Measurements from ENCODE around the gene DDB1. TPM values are rescaled to one million over a fixed set of nuclear protein-coding genes. Genes with fewer than 3 reads are reported as not detected.
A peak's percentile ranks its signal among the peaks of the same experiment; 100 is the strongest.

Gene DDB1
- total RNA-seq, 2 donors from 2014 or later: 154 to 189 TPM

GRCh38 chr11:61353131-61354067 lies 20.5 kb upstream of the DDB1 start:
- Histone ChIP-seq H3K4me1 (no peaks in the 10 kb centered on the region), H3K4me3 (no peak overlapping the region), H3K9me3 (no peaks in the 10 kb centered on the region), H3K9ac (ENCODE audit: low read depth in 2 of 2, low read length in 2 of 2) (peak overlapping the region in 1 of 2 donors; percentile 38), H3K27me3 (no peaks in the 10 kb centered on the region), H3K36me3 (peaks cover 14% of the 10 kb centered on the region), H3K27ac (peak overlapping the region; percentile 57)
- no peak for TF ChIP-seq CTCF (IDR thresholded peaks at IDR 0.05)
- DNase-seq: peak; percentile 68
- intact Hi-C loops (cut with DNase I): no loop called here

GRCh38 chr11:61352038-61352437 lies 19.1 kb upstream of the DDB1 start:
- Histone ChIP-seq H3K9me3 (no peaks in the 10 kb centered on the region), H3K4me1 (no peaks in the 10 kb centered on the region), H3K9ac (ENCODE audit: low read depth in 2 of 2, low read length in 2 of 2) (no peak overlapping the region), H3K27ac (no peak overlapping the region), H3K27me3 (no peaks in the 10 kb centered on the region), H3K36me3 (peaks cover 14% of the 10 kb centered on the region), H3K4me3 (no peak overlapping the region)
- intact Hi-C loops (cut with DNase I): no loop called here
- TF ChIP-seq CTCF (IDR thresholded peaks at IDR 0.05): no peak
- DNase-seq: no peak

- no peaks in the 10 kb centered on the region for H3K9me3 ChIP-seq
- no peak overlapping the region for H3K27ac ChIP-seq
- TF ChIP-seq CTCF (IDR thresholded peaks at IDR 0.05): no peak
- H3K4me1 ChIP-seq: no peaks in the 10 kb centered on the region
- H3K27me3 ChIP-seq: no peaks in the 10 kb centered on the region
- H3K4me3 ChIP-seq: no peak overlapping the region
- no peak overlapping the region for H3K9ac ChIP-seq (ENCODE audit: low read depth in 2 of 2, low read length in 2 of 2)
- no peak for DNase-seq
- intact Hi-C loops (cut with DNase I): no loop called here
- peaks cover 14% of the 10 kb centered on the region for H3K36me3 ChIP-seq
Observed at GRCh38 chr11:61350803-61351202, 17.9 kb upstream of the DDB1 start.

- Histone ChIP-seq H3K9ac (ENCODE audit: low read depth in 2 of 2, low read length in 2 of 2) (no peak overlapping the region), H3K27me3 (no peaks in the 10 kb centered on the region), H3K4me1 (no peaks in the 10 kb centered on the region), H3K9me3 (no peaks in the 10 kb centered on the region), H3K36me3 (peaks cover 14% of the 10 kb centered on the region), H3K27ac (no peak overlapping the region), H3K4me3 (no peak overlapping the region)
- intact Hi-C loops (cut with DNase I): no loop called here
- no peak for TF ChIP-seq CTCF (IDR thresholded peaks at IDR 0.05)
- DNase-seq: no peak
Observed at GRCh38 chr11:61350336-61350735, 17.4 kb upstream of the DDB1 start.

- Histone ChIP-seq H3K27ac (no peak overlapping the region), H3K27me3 (no peaks in the 10 kb centered on the region), H3K36me3 (peaks cover 14% of the 10 kb centered on the region), H3K4me3 (no peak overlapping the region), H3K9ac (ENCODE audit: low read depth in 2 of 2, low read length in 2 of 2) (no peak overlapping the region), H3K9me3 (no peaks in the 10 kb centered on the region), H3K4me1 (no peaks in the 10 kb centered on the region)
- intact Hi-C loops (cut with DNase I): no loop called here
- no peak for DNase-seq
- TF ChIP-seq CTCF (IDR thresholded peaks at IDR 0.05): no peak
Observed at GRCh38 chr11:61349916-61350315, 17.0 kb upstream of the DDB1 start.
